ENCODE measurements around the gene ROBO1. TPM values are rescaled to one million over a fixed set of nuclear protein-coding genes. Genes with fewer than 3 reads are reported as not detected.

The ROBO1 gene
- total RNA-seq, 2 donors from 2014 or later: 7.6 to 19.7 TPM

GRCh38 chr3:78919021-78919755 lies 848.6 kb downstream of the ROBO1 start:
- Histone ChIP-seq H3K9me3 (no peaks in the 10 kb centered on the region), H3K4me1 (no peaks in the 10 kb centered on the region), H3K27me3 (no peaks in the 10 kb centered on the region), H3K4me3 (no peak overlapping the region), H3K36me3 (no peaks in the 10 kb centered on the region), H3K27ac (no peak overlapping the region)
- TF ChIP-seq CTCF (IDR thresholded peaks at IDR 0.05): no peak
- DNase-seq (ENCODE audit: low spot score): no peak

- H3K9me3 ChIP-seq: no peaks in the 10 kb centered on the region
- DNase-seq (ENCODE audit: low spot score): no peak
- no peak overlapping the region for H3K4me3 ChIP-seq
- H3K27ac ChIP-seq: no peak overlapping the region
- no peaks in the 10 kb centered on the region for H3K27me3 ChIP-seq
- no peaks in the 10 kb centered on the region for H3K36me3 ChIP-seq
- H3K4me1 ChIP-seq: no peaks in the 10 kb centered on the region
- no peak for TF ChIP-seq CTCF (IDR thresholded peaks at IDR 0.05)
These were observed 849.3 kb downstream of the ROBO1 start for GRCh38 chr3:78918361-78919020.

GRCh38 chr3:78917536-78917935 lies 850.3 kb downstream of the ROBO1 start:
- H3K4me3 ChIP-seq: no peak overlapping the region
- TF ChIP-seq CTCF (IDR thresholded peaks at IDR 0.05): no peak
- H3K36me3 ChIP-seq: no peaks in the 10 kb centered on the region
- H3K4me1 ChIP-seq: no peaks in the 10 kb centered on the region
- H3K9me3 ChIP-seq: no peaks in the 10 kb centered on the region
- H3K27ac ChIP-seq: no peak overlapping the region
- no peak for DNase-seq (ENCODE audit: low spot score)
- no peaks in the 10 kb centered on the region for H3K27me3 ChIP-seq

- H3K9me3 ChIP-seq: no peaks in the 10 kb centered on the region
- DNase-seq (ENCODE audit: low spot score): no peak
- no peaks in the 10 kb centered on the region for H3K27me3 ChIP-seq
- no peak overlapping the region for H3K4me3 ChIP-seq
- H3K4me1 ChIP-seq: no peaks in the 10 kb centered on the region
- TF ChIP-seq CTCF (IDR thresholded peaks at IDR 0.05): no peak
- no peak overlapping the region for H3K27ac ChIP-seq
- H3K36me3 ChIP-seq: no peaks in the 10 kb centered on the region
These were observed 854.1 kb downstream of the ROBO1 start for GRCh38 chr3:78913711-78914110.

- no peaks in the 10 kb centered on the region for H3K36me3 ChIP-seq
- H3K4me3 ChIP-seq: no peak overlapping the region
- H3K27me3 ChIP-seq: no peaks in the 10 kb centered on the region
- H3K4me1 ChIP-seq: no peaks in the 10 kb centered on the region
- H3K9me3 ChIP-seq: no peaks in the 10 kb centered on the region
- TF ChIP-seq CTCF (IDR thresholded peaks at IDR 0.05): no peak
- DNase-seq (ENCODE audit: low spot score): no peak
- H3K27ac ChIP-seq: no peak overlapping the region
These were observed 855.1 kb downstream of the ROBO1 start for GRCh38 chr3:78912687-78913086.

All from right atrium auricular region (tissue), 2 donors.